Activated CD4-positive, alpha-beta T cell treated with anti-CD3 and anti-CD28 coated beads for 48 hours (primary cell): ENCODE data around the gene MDGA2.
"Not testable (repeated sequence)": the region's sequence is repeated elsewhere in the genome, so short reads cannot be mapped to it uniquely, and the experiment has no call there.

Experiments
- DNase-seq: peaks from one replicate; pipeline ENCODE4 v3.0.0-alpha.2; 2020

Gene MDGA2

GRCh38 chr14:47211263-47211662 lies 464.1 kb downstream of the MDGA2 start:
- DNase-seq = no peak

GRCh38 chr14:47210099-47210498 lies 465.3 kb downstream of the MDGA2 start:
- DNase-seq = no peak

- no peak for DNase-seq
These were observed 467.0 kb downstream of the MDGA2 start for GRCh38 chr14:47208434-47208833.

GRCh38 chr14:47207617-47208016 lies 467.8 kb downstream of the MDGA2 start:
- DNase-seq = no peak

GRCh38 chr14:47200740-47201139 lies 474.7 kb downstream of the MDGA2 start:
- DNase-seq = no peak

- no peak for DNase-seq
These were observed 479.8 kb downstream of the MDGA2 start for GRCh38 chr14:47195582-47195981.

- DNase-seq = no peak
These were observed 481.4 kb downstream of the MDGA2 start for GRCh38 chr14:47194055-47194454.

- not testable (repeated sequence) for DNase-seq
These were observed 483.2 kb downstream of the MDGA2 start for GRCh38 chr14:47192203-47192602.

- DNase-seq = no peak
These were observed 483.7 kb downstream of the MDGA2 start for GRCh38 chr14:47191700-47192099.

- no peak for DNase-seq
These were observed 485.4 kb downstream of the MDGA2 start for GRCh38 chr14:47189911-47190484.

GRCh38 chr14:47186486-47186885 lies 488.9 kb downstream of the MDGA2 start:
- no peak for DNase-seq

- no peak for DNase-seq
These were observed 495.5 kb downstream of the MDGA2 start for GRCh38 chr14:47179906-47180305.

GRCh38 chr14:47171896-47172295 lies 503.5 kb downstream of the MDGA2 start:
- not testable (repeated sequence) for DNase-seq

GRCh38 chr14:47167402-47167801 lies 508.0 kb downstream of the MDGA2 start:
- DNase-seq = no peak

GRCh38 chr14:47155395-47155794 lies 520.0 kb downstream of the MDGA2 start:
- DNase-seq = no peak

GRCh38 chr14:47154276-47154797 lies 521.1 kb downstream of the MDGA2 start:
- no peak for DNase-seq

GRCh38 chr14:47153746-47154145 lies 521.7 kb downstream of the MDGA2 start:
- no peak for DNase-seq

GRCh38 chr14:47150267-47150666 lies 525.1 kb downstream of the MDGA2 start:
- DNase-seq = no peak

GRCh38 chr14:47149326-47149725 lies 526.1 kb downstream of the MDGA2 start:
- no peak for DNase-seq

- no peak for DNase-seq
These were observed 526.7 kb downstream of the MDGA2 start for GRCh38 chr14:47148686-47149085.

GRCh38 chr14:47120645-47121044 lies 554.8 kb downstream of the MDGA2 start:
- no peak for DNase-seq

- no peak for DNase-seq
These were observed 571.6 kb downstream of the MDGA2 start for GRCh38 chr14:47103771-47104170.

GRCh38 chr14:47102472-47102871 lies 572.9 kb downstream of the MDGA2 start:
- no peak for DNase-seq

GRCh38 chr14:47085678-47086077 lies 589.7 kb downstream of the MDGA2 start:
- no peak for DNase-seq

GRCh38 chr14:47065326-47065725 lies 610.1 kb downstream of the MDGA2 start:
- no peak for DNase-seq
